GM19035 (cell line): ENCODE measurements around the gene MGAT4A.
"Not testable (repeated sequence)": the region's sequence is repeated elsewhere in the genome, so short reads cannot be mapped to it uniquely, and the experiment has no call there.

ENCODE experiments used
- ATAC-seq: cut with Tn5 transposase; IDR thresholded peaks from one replicate; pipeline ENCODE4 v1.9.1; 2021; ENCODE audit not compliant: unreplicated experiment

The MGAT4A gene

DNA sequence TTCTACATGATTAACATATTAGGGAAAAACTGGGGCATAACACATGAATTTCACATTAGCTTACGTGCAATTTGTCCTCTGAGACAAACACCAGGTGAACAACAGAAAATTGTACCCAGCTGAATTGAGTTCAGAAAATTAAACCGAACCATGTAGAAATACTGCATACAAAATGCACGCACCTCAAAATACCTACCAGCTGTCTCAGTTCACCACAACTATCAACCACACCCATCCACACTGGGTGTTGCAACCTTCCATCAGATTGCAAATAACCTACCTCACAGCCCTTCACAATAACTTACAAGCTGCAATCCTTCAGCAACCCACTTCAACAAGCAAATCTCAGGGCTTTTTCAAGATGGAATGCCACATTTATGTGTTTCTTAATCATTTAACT is 66.6 kb downstream of the MGAT4A start:
- no peak for ATAC-seq

DNA sequence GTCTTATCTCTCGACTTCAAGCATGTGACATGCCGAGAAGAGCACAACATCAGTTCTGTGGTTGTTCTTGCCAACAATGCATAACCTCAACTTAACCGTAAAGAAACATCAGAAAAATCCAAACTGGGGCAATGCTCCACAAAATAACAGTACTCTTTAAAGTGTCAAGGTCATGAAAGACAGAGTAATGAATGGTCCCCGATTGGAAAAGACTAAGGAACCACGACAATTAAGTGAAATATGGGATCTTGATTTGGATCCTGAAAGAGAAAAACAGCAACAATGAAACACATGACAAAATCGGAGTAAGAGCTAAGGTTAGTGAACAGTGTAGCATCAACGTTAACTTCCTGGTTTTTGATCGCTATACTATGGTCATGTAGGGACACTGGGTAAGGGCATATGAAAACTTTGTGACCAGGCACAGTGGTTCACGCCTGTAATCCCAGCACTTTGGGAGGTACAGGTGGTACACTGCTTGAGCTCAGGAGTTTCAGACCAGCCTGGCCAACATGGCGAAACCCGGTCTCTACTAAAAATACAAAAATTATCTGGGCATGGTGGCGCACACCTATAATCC is 67.3 kb downstream of the MGAT4A start:
- no peak for ATAC-seq

DNA sequence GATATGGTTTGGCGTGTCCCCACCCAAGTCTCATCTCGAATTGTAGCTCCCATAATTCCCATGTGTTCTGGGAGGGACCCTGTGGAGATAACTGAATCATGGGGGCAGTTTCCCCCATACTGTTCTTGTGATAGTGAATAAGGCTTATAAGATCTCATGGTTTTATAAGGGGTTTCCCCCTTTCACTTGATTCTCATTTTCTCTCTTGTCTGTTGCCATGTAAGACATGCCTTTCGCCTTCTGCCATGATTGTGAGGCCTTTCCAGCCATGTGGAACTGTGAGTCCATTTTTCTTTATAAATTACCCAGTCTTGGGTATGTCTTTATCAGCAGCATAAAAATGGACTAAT is 71.5 kb downstream of the MGAT4A start:
- ATAC-seq, result not testable (repeated sequence)

DNA sequence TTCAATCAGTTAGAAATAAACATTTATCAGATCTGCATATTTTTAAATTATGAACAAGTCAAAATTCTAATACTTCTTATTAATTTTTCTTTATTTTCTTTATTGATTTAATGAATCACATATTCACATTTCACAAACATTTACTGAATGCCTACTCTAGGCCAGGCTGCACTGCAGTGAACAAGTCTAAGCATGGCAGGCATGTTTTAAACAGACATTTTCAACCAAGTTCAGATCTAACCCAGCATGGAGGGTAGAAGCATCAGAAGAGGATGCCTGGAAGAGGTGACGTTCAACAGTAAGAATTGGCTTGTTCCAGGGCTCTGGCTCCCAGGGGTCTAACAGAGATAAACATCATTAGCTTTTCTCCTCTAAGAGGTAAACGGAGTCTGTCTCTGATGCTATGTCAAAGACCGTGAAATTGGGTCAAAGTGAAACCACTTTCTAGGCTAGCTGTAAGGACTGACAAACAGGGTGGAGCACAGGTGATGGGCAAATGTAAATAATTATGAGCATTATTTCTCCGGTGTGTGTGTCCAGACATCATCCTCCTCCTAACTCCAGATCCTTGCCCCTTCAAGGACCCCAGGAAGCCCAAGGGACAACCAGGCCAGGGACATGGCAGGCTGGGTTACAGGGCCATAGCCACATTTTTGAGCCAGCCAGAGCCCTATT is 72.0 kb downstream of the MGAT4A start:
- no peak for ATAC-seq

DNA sequence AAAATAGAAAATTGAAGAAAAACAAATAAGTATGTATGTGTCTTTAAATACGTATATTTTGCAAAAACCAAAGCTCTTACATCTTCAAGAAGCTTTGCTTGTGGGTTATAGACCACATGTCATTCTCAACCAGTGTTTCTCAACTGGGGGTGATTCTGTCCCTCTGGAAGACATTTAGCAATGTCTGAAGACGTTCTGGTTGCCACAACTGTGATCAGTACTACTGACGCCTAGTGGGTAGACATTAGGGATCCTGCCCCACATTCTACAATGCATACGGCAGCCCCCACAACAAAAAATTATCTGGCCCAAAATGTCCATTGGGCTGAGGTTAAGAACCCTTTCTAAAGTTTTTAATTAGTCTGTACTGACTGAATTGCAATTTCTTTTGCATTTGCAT is 74.1 kb downstream of the MGAT4A start:
- ATAC-seq, result no peak

DNA sequence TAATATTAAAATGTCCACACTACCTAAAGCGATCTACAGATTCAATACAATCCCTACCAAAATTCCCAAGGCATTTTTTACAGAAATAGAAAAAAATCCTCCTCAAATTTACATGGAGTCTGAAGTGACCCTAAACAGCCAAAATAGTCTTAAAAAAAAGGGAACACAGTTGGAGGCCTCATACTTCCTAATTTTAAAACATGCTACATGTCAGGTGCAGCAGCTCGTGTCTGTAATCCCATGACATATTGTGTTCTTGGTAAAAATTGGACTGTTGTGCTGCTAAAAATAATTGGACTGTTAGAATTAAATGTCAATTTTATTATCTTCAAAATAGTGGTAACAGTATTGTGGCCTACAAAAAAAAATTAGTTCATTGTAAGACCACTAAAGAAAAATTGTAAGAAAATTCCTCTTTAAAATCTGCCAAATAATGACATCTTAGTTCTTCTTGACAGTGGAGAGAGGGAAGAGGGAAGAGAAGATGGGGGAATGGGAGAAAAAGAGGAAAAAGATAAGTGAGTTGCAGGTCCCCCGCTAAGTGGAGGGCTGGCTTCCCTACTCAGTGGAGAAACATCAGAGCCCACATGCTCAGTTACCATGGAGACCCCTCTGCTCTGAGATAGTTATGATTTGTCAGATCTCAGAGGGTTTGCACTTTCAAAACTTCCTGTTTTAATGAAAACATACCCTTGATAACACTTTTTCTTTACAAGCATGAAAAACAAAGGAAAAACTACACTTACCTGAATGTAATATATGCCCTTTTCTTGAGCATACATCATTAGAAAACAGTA is 76.0 kb downstream of the MGAT4A start:
- ATAC-seq, result no peak

DNA sequence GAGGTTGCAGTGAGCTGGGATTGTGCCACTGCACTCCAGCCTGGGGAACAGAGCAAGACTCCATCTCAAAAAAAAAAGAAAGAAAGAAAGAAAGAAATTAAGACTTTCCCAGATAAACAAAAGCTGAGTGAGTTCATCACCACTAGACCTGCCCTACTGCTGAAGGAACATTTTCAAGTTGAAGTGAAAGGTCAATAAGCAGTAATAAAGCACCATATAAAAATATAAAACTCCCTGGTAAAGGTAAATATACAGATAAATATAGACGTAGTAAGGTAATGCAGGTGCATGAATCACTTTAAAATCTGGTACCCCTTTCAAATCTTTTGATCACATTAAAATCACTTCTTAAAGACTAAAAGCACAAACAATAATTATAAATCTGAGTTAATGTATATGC is 79.9 kb downstream of the MGAT4A start:
- ATAC-seq, result no peak

DNA sequence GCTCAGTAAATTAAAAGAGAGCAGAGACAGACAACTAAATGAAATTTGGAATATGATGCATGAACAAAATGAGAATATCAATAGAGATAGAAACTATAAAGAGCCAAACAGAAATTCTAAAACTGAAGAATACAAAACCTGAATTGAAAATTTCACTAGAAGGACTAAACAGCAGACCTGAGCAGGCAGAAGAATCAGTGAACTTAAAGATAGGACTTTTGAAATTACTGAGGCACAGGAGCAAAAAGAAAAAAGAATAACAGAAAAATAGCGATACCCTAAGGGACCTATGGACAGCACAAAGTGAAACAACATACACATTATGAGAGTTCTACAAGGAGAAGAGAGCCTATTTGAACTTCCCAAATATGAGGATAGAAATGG is 80.9 kb downstream of the MGAT4A start:
- ATAC-seq, result no peak

DNA sequence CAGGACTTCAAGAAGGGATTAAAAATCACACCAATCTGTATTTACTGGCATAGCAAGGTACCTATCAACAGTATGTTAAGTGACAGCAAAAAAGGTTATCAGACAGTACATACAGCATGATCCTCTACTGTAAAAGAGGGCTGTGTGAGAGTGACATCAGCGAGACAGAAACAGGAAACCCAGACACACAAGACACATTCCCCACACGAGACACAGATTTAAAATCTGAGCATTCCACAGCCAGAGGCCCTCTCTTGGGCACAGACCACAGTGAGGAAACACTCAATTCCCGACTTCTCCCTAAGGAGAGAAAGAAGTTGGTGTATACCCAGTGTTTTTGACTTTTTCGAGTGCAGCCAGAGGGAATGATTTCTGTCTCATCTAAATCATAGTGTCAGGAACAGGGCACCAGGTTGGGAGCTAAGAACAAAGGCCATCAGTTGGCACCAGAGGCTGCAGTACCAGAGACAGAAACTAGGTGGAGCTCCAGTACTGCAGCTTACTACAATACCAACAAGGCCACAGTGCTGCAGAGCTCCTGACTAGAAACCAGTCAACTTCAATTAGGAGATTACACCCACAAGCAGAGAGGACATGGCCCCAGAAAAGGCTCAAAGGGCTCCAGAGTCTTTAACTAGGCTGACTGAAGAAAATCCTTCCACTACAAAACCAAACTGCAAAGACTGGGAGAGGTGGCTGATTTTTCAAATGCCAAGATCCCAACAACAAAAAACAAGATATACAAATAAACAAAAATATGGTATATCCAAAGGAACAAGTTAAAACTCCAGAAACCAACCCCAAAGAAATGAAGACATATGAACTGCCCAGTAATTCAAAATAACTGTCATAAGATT is 81.6 kb downstream of the MGAT4A start:
- peak; percentile 75 for ATAC-seq

DNA sequence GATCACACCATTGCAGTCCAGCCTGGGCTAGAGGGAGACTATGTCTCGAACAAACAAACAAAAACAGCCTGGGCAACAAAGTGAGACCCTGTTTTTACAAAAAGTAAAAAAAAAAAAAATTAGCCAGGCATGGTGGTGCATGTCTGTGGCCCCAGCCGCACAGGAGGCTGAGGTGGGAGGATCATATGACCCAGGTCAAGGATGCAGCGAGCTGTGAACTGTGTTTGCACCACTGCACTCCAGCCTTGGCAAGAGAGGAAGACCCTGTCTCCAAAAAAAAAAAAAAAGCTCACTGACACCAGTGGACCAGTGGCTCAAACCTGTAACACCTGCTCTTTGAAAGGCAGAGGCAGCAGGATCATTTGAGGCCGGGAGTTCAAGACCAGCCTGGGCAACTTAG is 82.5 kb downstream of the MGAT4A start:
- ATAC-seq, result no peak

DNA sequence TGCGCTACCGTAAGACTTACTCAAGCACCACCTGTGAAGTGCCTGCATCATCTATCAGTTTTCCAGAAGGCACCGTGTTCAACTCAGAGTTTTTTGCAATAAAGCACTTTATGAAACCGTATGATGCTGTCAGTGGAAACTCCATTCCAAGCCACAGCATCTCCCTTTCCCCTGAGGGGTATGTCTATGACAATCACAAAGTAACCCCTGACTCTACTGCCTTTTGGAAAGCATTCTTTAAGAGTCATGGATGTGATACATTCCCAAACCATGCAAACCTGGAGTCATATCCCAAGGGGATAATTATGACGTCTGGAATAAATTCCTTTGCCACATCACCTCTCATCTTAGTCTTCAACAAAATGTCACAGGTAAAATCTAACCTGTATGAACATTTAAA is 83.3 kb downstream of the MGAT4A start:
- no peak for ATAC-seq

DNA sequence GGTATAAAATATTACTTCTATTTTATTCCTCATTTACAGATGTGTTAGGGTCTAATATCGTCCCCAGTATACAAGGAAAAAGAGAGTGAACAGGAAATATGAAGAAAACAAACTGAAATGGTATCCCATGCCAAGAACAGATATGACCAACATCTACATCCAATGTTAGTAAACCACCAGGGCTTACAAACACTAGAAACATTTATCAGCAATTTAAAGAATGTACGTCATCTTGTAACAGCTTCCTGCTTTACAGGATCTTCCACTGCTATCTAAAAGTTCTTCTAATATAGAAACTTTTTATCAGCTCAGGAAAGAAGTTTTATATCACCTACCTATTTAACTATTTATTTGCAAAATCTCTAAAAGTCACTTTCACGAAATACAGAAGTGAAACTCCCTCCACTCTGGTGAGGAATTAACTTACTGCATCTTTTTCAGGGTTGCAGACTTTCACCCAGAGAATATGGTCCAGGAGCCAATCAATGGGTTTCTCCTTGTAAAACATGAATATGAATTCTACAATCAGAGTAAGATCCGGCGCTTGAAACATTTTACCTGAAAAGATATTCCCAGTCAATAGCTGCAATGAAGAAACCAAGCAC is 87.3 kb downstream of the MGAT4A start:
- no peak for ATAC-seq

DNA sequence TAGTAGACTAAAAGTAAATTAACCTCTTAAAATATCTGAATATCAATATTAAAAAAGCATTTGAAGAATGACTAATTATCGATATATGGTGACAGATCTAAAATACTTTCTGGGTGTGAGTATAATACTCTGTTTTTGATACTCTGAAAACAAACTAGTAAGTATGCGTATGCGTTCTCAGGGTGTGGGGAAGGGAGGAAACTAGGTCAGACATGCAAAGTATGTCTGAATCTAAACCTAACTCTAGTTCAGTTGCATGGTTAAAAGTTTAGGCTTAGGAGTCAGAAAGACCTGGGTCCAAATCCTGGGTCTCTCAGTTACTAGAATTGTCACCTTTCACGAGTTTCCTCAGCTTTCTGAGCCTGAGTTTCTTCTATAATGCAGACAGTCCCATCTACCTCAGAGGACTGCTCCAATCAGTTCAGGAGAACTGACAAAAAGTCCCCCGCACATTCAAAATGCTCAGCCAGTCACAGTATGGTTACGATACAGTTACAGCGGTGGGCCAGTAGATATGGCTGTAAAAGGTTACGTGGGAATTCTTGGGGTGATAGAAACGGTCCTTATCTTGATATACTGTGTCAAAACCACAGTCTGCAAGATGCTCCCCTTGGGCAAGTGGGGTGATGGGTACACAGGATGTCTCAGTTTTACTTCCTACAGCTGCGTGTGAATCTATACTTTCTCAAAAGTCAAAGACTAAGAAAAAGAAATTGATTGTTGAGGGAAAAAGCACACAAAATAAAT is 93.4 kb downstream of the MGAT4A start:
- ATAC-seq, result no peak

DNA sequence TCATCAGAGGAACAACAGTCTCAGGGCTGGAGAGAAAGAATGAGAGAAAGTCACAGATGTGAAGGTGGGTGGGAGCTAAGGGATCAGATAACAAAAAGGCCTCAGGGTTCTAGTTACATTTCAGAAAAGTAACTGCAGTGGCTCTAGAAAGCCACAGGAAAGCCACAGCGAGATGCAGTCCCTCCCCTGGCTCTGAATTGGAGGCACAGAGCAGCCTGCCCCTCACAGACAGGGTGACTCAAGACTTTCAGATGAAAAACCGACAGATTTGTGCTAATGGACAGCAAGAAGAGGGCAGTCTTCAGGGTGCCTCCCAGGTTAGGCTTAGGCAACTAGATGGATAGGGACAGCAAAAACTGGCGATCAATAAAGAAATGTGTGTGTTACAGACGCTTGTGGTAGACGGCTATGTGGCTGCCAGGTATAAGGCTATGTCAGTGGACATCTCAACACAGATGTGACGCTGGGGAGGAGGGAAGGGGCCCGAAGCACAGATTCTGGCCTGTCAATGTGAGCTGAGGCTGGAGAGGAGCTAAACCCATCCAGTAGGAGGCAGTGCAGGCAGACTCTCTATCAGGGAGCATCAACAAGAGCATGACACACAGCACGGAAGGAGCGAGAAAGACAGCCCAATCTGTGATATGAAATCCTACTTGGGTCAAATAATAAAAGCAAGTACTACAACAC is 96.4 kb downstream of the MGAT4A start:
- ATAC-seq, result no peak

DNA sequence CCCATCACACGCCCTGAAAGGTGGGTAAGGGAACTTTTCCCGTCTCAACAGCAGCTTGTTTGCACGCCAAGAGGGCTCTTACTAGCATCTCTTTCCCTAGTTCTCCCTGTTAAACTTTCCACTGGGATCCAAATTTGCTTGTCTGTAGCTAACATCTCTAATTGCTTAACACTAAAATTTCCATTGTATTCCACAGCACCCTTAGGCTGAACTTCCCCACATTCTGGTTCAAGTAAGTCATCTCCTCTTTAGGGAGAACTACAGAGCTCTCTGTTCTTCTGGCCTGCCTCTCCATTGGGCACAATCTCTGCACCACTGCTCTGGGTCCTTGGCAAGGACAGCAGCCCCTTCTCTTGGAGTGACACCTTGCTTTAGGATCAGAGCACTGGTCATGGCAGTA is 98.6 kb downstream of the MGAT4A start:
- ATAC-seq, result no peak

DNA sequence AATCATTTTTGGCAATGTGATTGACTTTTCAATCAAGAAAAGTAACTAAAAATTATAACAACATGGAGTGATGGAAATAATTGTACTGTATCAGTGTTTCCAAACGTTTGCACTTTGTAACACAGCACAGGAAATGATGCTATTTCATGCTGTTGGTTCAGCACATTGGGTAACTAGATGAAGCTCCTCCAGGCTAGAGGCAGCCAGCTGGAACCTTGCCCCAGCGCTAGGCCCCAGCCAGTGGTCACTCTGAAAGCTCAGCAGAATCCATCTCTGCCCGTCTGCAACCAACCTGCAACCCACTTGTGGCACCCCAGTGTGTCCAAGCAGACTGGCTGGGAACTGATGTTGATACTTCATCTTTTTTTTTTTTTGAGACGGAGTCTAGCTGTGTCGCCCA is 107.3 kb downstream of the MGAT4A start:
- ATAC-seq, result no peak

DNA sequence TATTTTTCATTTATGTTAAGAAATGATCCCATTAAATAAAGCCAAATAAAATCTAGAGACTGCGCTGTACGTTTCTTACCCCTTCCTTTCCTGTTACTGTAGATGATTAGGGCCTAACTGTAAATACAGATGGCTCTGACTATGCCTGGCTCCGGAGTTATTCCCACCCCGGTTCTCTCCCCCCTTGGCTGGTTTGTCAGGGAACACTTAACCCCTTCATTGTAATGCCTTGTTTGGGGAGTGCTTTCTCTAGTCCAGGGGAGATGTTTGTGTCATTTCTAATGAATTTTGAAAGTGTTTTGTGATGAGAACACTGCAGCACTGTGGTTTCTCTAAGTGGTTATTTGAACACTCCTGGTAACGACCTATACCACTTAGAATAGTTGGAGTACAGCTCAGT is 113.8 kb downstream of the MGAT4A start:
- ATAC-seq, result no peak

DNA sequence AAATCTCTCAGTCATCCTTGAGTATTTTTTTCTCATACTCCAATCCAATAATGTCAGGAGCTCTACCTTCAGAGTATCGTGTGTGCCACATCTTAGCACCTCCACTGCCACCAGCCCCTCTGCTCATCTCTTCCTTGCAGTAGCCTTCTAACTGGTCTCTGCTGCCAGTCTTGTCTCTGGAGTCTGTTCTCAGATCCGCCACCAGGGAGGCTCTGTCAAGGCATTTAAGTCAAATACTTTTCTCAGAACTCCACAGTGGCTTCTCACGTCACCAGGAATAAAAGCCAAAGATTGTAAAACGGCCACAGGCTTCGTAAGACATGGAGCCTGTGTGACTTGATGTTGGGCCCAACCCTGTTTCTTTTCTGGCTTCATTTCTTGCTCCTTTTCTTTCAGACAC is 115.5 kb downstream of the MGAT4A start:
- ATAC-seq, result no peak

DNA sequence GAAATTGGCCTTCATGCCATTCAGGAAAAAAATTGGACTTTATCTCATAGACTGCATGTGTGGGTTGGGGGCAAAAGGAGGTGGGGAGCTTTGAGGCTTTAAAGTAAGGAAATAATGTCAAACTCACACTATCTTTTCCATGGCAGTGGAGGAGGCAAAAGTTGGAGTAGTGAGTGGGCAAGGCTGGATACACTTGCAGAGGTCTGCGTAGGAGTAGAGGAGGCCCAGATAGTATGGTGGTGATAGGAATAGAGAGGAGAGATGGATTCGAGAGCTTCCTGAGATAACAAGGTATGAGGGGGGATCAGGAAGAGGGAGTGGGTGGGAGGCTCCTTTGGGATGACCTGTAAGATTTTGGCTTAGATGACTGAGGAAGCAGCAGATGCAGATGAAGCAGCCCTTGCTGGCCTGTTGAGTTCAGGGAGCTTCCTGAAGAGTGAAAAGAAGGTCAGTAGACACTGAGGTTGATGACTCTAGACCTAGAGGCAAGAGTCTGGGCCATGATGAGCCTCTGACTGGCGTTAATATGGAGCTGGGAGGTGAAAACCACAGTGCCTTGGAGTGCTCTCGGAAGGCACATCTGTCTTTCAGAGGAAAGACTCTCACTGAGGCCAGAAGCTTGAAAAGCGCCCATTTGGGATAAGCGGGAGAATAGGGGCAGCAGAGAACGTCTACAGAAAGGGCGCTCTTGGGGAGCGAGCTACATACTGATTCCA is 116.8 kb downstream of the MGAT4A start:
- no peak for ATAC-seq
